Astrocyte of the spinal cord (primary cell): ENCODE results near the gene NUMB.

ENCODE experiments used
- DNase-seq: peaks from one replicate; pipeline ENCODE4 v3.0.0; 2011; ENCODE audit warnings: low read depth, low spot score
- H3K4me3 ChIP-seq: 2 replicates; pipeline ENCODE4 v1.5.1; 2011; ENCODE audit warnings: low read depth, mild to moderate bottlenecking, low read length, moderate library complexity
- in situ Hi-C: cut with HindIII; loops from 2 replicates; pipeline ENCODE4 v1.10.0; 2017; ENCODE audit warnings: low sequenced_read_pairs
- TF ChIP-seq, protein P1 (sequence below): IDR thresholded peaks from 2 replicates; pipeline ENCODE4 v1.5.1; 2012; ENCODE audit warnings: low read depth, mild to moderate bottlenecking, low read length, inconsistent platforms

The NUMB gene

DNA sequence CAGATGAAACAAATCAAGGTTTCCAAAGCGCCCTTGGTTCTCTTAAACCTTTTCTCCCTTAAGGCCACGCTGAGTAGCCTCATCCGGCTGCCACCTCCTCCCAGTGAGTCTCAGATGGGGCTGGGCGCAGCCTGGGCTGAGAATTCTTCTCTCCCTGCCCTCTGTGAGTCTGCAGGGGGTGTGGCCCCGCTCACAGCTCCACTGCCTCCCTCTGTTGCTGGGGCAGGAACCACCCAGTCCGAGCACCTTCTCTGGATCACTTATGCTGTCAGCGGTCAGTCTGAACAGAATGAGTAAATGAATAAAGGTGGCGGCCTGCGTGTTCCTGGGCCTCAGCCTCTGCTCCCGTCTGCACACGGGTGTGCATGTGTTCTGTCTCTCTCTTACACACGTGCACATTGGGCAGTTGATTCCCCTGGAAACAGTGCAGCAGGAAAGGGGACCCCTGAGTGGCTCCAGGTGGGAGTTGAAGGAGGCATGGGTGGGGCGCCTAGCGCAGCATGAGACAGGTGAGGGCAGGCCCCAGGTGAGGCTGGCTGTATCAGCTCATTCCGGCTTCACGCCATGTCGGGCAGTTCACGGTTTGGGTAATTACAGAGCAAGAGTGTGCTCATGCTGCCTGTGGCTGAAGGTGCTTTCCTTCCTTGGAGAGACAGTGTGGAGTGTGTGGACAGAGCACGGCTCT, 216.7 kb downstream of the NUMB start:
- no peak for DNase-seq
- in situ Hi-C loops: no loop called here
- H3K4me3 ChIP-seq: no peak overlapping the region
- TF ChIP-seq, protein P1, sequence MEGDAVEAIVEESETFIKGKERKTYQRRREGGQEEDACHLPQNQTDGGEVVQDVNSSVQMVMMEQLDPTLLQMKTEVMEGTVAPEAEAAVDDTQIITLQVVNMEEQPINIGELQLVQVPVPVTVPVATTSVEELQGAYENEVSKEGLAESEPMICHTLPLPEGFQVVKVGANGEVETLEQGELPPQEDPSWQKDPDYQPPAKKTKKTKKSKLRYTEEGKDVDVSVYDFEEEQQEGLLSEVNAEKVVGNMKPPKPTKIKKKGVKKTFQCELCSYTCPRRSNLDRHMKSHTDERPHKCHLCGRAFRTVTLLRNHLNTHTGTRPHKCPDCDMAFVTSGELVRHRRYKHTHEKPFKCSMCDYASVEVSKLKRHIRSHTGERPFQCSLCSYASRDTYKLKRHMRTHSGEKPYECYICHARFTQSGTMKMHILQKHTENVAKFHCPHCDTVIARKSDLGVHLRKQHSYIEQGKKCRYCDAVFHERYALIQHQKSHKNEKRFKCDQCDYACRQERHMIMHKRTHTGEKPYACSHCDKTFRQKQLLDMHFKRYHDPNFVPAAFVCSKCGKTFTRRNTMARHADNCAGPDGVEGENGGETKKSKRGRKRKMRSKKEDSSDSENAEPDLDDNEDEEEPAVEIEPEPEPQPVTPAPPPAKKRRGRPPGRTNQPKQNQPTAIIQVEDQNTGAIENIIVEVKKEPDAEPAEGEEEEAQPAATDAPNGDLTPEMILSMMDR: no peak

DNA sequence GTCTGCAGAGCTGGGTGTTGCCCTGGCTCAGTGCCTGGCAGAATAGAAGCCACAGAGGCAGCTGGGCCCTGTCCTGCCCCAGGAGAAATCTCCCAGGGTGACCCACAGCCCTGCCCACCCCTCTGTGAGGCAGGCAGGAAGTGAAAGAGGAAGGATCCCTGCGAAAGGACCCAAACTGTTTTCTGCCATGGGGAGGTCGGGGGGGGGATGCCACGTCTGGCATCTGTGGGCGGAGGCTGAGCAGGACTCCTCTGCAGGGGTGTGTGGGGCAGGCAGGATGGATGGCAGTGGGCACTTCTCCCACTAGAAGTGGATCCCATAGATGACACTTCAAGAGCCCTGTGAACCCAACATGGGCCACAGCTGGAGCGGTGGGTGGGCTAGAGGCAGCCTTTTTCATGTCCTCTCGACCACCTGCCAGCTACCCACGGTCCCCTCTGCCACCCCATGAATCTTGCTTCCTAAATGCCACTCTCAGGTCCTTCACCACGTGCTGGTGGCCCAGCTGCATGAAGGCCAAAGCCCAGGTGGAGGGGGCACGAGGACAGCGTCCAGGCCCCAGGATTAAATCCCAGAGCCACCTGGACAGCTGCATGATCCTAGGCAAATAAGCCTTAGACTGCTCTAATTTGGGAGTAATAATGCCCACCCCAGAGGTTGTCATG, 217.4 kb downstream of the NUMB start:
- no peak overlapping the region for H3K4me3 ChIP-seq
- TF ChIP-seq, protein P1: no peak
- DNase-seq: no peak
- in situ Hi-C loops: no loop called here

DNA sequence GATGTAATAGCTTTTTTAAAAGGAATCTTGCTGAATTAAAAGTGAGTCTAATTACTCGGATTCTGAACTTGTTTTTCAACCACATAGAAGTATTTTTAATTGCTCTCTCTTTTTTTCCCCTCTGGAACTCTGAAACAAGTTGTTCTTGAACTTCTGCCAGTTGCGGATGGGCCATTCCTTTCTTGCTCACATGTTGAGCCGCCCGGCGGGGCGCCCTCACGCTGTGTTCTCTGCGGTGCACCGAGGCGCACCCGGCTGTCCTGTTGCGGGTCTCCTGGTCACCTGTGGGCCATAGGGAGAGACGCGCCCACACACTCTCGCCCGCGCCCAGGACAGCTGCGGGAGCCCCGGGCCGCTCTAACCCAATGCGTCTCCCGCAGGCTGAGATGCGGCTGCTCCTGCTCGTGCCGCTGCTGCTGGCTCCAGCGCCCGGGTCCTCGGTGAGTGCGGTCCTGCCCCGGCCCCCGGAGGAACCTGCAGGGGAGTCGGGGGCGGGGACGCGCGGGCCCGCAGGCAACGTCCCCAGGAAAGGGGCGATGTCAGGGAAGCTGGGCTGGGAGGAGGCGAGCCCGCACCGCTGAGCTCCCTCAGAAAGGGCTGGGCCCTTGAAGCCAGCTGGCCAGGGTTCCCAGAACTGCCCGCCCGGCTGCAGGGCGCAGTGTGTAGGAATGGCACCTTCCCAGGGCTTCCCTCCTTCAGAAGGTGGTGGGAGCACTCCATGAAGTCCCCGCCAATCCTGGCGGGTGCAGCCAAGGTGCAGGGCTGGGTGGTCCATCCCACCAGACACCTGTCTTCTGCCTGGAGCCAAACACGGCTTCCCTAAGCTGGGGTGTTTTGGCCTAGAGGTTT, 218.7 kb downstream of the NUMB start:
- peak; percentile 78 for DNase-seq
- TF ChIP-seq, protein P1: no peak
- peak overlapping the region; percentile 32 for H3K4me3 ChIP-seq
- in situ Hi-C loops: no loop called here

DNA sequence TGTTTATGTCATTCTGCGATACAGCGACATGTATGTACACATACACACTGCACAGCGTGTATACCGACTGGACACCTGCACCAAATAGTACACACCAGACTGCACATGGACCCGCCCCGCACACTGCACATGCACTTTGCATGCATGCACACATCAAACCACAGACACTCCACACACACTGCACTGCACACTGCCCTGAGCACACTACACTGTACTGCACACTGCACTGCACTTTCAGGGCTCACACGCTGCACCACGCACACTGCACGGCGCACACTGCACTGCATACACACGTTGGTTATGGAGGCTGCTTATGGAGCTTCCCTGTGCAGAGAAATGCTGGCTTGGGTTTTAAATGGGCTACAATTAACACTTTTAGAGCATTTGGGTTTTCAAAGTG, 219.4 kb downstream of the NUMB start:
- in situ Hi-C loops: no loop called here
- H3K4me3 ChIP-seq: peak overlapping the region; percentile 44
- TF ChIP-seq, protein P1: no peak
- no peak for DNase-seq

DNA sequence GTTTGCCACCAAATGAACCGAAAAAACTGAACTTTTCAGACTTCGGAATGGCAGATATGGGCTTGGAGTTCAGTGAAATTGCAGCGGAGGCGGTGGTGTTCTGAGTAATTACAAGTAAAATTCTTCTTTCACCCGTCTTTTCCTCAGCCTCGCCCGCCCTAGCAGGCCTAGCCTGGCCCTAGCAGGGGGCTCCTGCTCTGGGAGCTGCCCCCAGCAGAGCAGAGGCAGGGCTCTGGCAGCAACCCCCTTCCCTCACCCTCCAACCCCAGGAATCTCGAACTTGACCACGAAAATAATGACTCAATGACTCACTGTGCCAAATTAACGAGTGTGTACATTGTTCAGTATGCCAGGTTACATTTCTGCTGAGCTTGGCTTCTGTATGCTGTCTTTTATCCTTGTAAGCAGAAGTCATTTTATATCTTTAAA, 219.9 kb downstream of the NUMB start:
- in situ Hi-C loops: no loop called here
- peak; percentile 87 for DNase-seq
- TF ChIP-seq, protein P1: no peak
- peak overlapping the region; percentile 44 for H3K4me3 ChIP-seq

DNA sequence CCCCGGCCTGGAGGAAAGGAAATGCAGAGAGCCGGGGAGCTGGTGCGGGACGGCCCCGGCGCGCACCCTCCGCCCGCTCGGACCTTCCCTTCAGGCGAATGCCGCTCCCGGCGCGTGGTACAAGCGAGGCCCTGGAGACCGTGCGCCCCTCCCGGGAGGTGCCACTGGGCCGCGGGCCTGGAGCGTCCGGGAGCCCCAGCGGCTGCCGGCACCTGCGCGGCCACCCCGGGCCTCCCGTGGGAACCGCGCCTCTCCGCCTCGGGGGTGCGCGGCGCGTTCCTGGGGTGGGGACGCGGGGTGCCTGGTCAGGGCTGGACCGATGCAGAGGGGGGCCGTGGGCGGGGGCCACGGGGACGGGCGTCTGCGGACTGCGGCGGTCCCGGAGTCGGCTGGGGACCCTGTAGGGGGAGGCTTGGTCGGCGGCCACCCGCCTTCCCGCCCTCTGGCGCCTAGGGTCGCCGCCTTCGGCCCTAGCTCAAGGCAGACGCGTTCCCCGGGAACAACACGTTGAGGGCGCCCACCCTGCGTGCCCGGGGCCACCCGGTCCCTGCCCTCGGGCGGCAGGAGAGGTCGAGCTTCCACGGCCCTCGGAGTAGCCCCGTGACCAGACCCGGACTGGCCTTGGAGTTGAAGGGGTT, 220.4 kb downstream of the NUMB start:
- TF ChIP-seq, protein P1: no peak
- in situ Hi-C loops: no loop called here
- peak overlapping the region; percentile 44 for H3K4me3 ChIP-seq
- no peak for DNase-seq
